CD1c-positive myeloid dendritic cell (primary cell): Measurements from ENCODE around the gene MGAT5.

Experiments used
- DNase-seq: peaks from one replicate; pipeline ENCODE4 v3.0.0-alpha.2; 2016; ENCODE audit errors: extremely low spot score

Gene MGAT5

GRCh38 chr2:134446383-134447017, 192.6 kb downstream of the MGAT5 start:
- no peak for DNase-seq

- no peak for DNase-seq
Observed at GRCh38 chr2:134447669-134448068, 193.8 kb downstream of the MGAT5 start.

GRCh38 chr2:134448650-134449049, 194.8 kb downstream of the MGAT5 start:
- DNase-seq: no peak

GRCh38 chr2:134449157-134449556, 195.3 kb downstream of the MGAT5 start:
- DNase-seq: no peak

- no peak for DNase-seq
Observed at GRCh38 chr2:134449751-134450513, 196.1 kb downstream of the MGAT5 start.

GRCh38 chr2:134451347-134451630, 197.4 kb downstream of the MGAT5 start:
- no peak for DNase-seq

- no peak for DNase-seq
Observed at GRCh38 chr2:134452042-134452733, 198.3 kb downstream of the MGAT5 start.

GRCh38 chr2:134453476-134453875, 199.6 kb downstream of the MGAT5 start:
- DNase-seq: no peak

- no peak for DNase-seq
Observed at GRCh38 chr2:134453973-134454372, 200.1 kb downstream of the MGAT5 start.

GRCh38 chr2:134454426-134454825, 200.6 kb downstream of the MGAT5 start:
- no peak for DNase-seq

GRCh38 chr2:134454931-134455330, 201.1 kb downstream of the MGAT5 start:
- no peak for DNase-seq

GRCh38 chr2:134455426-134455825, 201.6 kb downstream of the MGAT5 start:
- DNase-seq: no peak

GRCh38 chr2:134457353-134457752, 203.5 kb downstream of the MGAT5 start:
- DNase-seq: no peak

- no peak for DNase-seq
Observed at GRCh38 chr2:134457765-134458472, 204.0 kb downstream of the MGAT5 start.

GRCh38 chr2:134458473-134458853, 204.6 kb downstream of the MGAT5 start:
- DNase-seq: no peak

GRCh38 chr2:134458950-134459349, 205.1 kb downstream of the MGAT5 start:
- DNase-seq: no peak

- DNase-seq: no peak
Observed at GRCh38 chr2:134459706-134460406, 206.0 kb downstream of the MGAT5 start.

- peak; percentile 20 for DNase-seq
Observed at GRCh38 chr2:134460583-134460998, 206.7 kb downstream of the MGAT5 start.

- DNase-seq: peak; percentile 38
Observed at GRCh38 chr2:134461511-134461910, 207.6 kb downstream of the MGAT5 start.

GRCh38 chr2:134462275-134462674, 208.4 kb downstream of the MGAT5 start:
- no peak for DNase-seq

- no peak for DNase-seq
Observed at GRCh38 chr2:134462791-134463698, 209.2 kb downstream of the MGAT5 start.
